Activated CD8-positive, alpha-beta memory T cell treated with anti-CD3 and anti-CD28 coated beads, Interleukin-2, amount 50 U/mL, for 24 hours (primary cell): ENCODE results near the gene TBCK.

ENCODE experiments used
- DNase-seq: peaks from one replicate; pipeline ENCODE4 v3.0.0-alpha.2; 2020; ENCODE audit errors: extremely low read depth

Gene TBCK

GRCh38 chr4:106041294-106042002 lies 274.6 kb downstream of the TBCK start:
- DNase-seq: no peak

GRCh38 chr4:106039796-106040195 lies 276.2 kb downstream of the TBCK start:
- no peak for DNase-seq

GRCh38 chr4:106038908-106039307 lies 277.1 kb downstream of the TBCK start:
- DNase-seq: no peak

GRCh38 chr4:106038012-106038411 lies 278.0 kb downstream of the TBCK start:
- DNase-seq: no peak

GRCh38 chr4:106036848-106037247 lies 279.2 kb downstream of the TBCK start:
- DNase-seq: no peak

GRCh38 chr4:106036334-106036733 lies 279.7 kb downstream of the TBCK start:
- DNase-seq: no peak

GRCh38 chr4:106035204-106035603 lies 280.8 kb downstream of the TBCK start:
- no peak for DNase-seq

GRCh38 chr4:106034751-106035150 lies 281.3 kb downstream of the TBCK start:
- DNase-seq: no peak

- no peak for DNase-seq
These were observed 281.8 kb downstream of the TBCK start for GRCh38 chr4:106034220-106034619.

- DNase-seq: no peak
These were observed 282.5 kb downstream of the TBCK start for GRCh38 chr4:106033469-106033868.

GRCh38 chr4:106032851-106033286 lies 283.1 kb downstream of the TBCK start:
- no peak for DNase-seq

GRCh38 chr4:106022454-106022853 lies 293.6 kb downstream of the TBCK start:
- DNase-seq: no peak

GRCh38 chr4:106021737-106022410 lies 294.1 kb downstream of the TBCK start:
- no peak for DNase-seq

- DNase-seq: no peak
These were observed 296.2 kb downstream of the TBCK start for GRCh38 chr4:106019771-106020170.

GRCh38 chr4:106017975-106018374 lies 298.0 kb downstream of the TBCK start:
- no peak for DNase-seq

- DNase-seq: no peak
These were observed 304.6 kb downstream of the TBCK start for GRCh38 chr4:106011387-106011786.

- no peak for DNase-seq
These were observed 305.2 kb downstream of the TBCK start for GRCh38 chr4:106010761-106011160.

GRCh38 chr4:106002994-106003393 lies 313.0 kb downstream of the TBCK start:
- DNase-seq: no peak

- DNase-seq: no peak
These were observed 317.6 kb downstream of the TBCK start for GRCh38 chr4:105998171-105999063.

GRCh38 chr4:105996845-105997244 lies 319.2 kb downstream of the TBCK start:
- DNase-seq: no peak

- no peak for DNase-seq
These were observed 321.0 kb downstream of the TBCK start for GRCh38 chr4:105994841-105995501.

- DNase-seq: no peak
These were observed 321.9 kb downstream of the TBCK start for GRCh38 chr4:105994061-105994460.
